Stimulated activated CD8-positive, alpha-beta memory T cell treated with anti-CD3 and anti-CD28 coated beads, Interleukin-15, amount 100 ng/mL, for 48 hours (primary cell): ENCODE results near the gene VANGL2.
A peak's percentile ranks its signal among the peaks of the same experiment; 100 is the strongest.

Source experiments
- DNase-seq, 2 donors: peaks; one replicate each; pipeline ENCODE4 v3.0.0-alpha.2; 2020; ENCODE audit warnings: low read depth in 2 of 2

Gene VANGL2

DNA sequence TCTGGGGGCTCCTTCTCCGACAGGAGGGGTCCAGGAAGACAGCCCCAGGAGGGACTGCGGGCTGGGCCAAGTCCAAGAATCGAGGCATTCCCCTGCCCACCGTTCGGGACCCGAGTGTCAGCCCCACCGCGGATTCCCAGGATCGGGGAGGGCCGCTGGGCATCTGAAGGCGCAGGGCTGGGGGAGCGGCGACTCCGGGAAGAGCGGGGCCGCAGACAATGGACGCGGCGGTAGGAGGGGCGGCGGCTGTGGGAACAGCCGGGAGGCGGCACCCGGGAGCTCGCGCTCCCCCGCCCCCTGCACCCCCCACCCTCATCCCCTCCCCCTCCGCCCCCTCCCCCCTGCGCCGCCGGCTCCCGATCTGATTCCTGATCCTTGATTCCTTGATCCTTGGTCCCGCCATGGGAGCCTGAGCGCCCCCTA, at the start of gene VANGL2:
Gene VANGL2, plus strand, starts transcription at position 342 of the 423 bp plus-strand sequence. CDS start 15,274 bp downstream, outside the sequence.
- peak in 1 of 2 donors; percentile 20 for DNase-seq

DNA sequence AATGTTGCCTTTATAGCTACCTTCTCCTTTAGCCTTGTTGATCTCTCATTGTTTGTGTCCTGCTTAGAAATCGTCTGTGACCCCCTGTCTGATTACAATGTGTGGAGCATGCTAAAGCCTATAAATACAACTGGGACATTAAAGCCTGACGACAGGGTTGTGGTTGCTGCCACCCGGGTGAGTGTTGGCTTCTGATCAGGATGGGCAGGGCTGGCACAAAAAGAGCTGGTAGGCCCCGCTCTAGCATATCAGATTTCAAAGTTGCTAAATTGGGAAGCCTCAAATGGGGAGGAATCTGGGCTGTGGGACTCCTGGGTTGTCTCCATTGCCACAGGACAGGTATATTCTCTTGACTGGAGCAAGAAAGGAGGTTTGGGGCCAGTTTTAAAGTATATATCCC, 48.7 kb upstream of the VANGL2 start:
- DNase-seq, result no peak

DNA sequence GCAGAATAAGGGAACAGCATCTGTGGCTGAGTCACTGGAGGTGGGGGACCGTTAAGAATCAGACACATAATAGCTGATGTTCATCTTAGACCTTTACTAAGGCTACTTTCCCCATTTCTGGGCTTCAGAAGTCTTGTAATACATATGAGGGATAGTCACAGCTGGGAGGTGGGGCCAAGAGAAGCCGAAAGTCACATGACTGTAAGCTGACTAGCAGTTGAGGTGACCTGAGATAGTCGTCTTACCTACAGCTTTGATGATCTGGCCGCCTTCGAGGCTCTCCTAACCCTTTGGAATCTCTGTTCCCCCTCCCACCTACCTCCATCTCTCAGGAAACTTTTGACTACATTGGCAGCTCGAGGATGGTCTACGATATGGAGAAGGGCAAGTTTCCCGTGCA, 47.8 kb upstream of the VANGL2 start:
- DNase-seq, result no peak

DNA sequence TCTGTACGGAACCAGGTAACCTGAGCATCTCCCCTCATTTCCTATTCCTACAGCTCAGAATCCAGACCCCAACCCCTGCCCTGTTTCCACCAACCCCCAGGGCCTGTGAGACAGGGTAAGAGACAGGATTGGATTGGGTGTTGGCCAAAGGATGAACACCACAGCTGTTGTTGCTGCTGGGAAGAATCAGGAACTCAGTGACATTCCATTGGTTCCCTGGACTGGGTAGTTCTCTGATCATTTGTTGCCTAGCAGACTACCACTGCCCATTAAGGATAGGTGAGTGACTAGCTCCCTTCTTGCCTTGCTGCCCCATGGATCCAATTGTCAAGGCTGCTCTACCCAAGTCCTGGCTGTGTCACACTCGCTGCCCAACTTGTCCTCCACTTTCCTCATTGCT, 47.1 kb upstream of the VANGL2 start:
- no peak for DNase-seq

DNA sequence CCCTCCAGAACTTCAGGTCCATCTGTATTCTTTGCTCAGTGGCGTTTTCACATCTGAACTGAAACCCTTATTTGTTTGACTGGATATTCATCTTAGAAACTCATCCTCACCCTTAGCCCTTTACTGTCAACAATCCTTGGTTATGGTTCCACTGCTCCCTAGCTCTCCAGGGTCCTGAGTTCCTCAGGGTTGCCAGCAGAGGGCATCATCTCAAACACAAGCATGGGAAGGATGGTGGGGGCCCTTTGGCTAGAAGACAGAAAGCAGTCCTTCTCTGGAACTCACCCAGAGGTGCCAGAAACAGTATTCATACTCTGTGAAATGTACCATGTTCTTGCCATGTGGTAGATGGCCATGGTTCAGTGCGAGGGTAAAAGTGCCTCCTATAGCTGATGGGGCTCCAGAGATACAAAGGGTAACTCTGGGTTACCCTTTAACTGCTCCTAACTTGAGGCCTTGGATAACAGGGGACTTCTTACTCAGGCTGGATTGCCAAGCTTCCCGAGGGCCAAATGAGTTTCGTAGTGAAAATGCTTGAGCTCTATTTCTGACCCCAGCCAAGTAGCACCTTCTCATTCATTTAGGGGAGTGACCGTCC, 45.9 kb upstream of the VANGL2 start:
- no peak for DNase-seq

DNA sequence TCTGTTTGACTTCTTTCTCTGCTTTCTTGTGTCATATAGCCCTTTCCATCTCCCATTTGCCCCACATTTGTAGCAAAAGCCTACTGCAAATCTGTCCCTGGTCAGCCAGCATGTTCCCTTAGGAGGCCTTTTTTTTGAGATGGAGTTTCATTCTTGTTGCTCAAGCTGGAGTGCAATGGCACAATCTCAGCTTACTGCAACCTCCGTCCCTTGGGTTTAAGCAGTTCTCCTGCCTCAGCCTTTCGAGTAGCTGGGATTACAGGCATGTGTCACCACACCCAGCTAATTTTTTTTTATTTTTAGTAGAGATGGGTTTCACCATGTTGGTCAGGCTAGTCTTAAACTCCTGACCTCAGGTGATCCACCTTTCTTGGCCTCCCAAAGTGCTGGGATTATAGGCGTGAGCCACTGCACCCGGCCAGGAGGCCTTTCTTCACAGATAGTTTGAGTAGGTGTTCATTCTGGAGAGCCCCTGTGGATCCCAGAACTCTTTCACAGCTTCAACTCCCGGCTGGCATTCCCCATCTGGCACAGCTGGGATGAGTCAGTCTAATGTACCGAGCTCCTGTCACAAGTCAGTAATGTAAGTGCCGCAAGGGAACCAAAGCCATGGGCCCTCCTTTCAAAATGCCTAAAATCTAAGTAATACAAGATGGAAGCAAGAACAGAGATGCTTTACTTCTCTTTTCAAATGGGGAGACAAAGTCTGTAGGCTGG, 42.9 kb upstream of the VANGL2 start:
- no peak for DNase-seq

DNA sequence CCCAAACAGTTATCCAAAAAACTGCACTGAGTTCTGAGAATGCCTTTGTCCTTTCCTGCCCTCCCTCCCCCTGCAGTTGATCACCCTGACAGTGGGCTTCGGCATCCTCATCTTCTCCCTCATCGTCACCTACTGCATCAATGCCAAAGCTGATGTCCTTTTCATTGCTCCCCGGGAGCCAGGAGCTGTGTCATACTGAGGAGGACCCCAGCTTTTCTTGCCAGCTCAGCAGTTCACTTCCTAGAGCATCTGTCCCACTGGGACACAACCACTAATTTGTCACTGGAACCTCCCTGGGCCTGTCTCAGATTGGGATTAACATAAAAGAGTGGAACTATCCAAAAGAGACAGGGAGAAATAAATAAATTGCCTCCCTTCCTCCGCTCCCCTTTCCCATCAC, 42.3 kb upstream of the VANGL2 start:
- no peak for DNase-seq

DNA sequence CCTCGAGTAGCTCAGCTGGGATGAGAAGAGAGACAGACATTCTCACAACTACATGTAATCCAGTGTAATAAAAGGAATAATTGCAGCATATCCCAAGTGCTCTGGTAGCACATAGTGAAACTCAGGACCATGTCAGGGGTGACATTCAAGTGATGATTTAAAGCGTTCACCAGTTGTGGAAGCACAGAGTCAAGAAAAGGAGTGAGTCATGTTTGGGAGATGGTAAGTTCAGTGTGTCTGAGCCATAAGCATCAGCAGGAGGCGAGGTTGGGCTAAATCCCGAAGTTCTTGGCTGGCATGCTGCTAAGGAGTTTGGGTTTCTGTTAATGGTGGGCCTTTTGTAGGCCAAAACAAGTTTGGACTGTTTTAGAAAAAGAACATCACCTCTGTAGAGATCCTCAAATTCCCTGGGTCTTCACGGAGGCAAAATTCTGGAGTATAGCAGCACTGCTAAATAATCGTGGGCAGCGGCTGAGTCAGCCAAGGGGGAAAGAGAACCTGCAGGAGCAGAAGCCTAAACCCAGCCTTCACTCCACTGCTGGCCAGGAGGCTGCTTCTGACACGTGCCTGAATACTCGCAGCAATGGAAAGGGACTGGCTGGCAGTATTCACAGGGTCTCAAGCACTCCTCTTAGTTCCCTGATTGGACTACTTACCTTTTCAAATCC, 40.7 kb upstream of the VANGL2 start:
- no peak for DNase-seq

DNA sequence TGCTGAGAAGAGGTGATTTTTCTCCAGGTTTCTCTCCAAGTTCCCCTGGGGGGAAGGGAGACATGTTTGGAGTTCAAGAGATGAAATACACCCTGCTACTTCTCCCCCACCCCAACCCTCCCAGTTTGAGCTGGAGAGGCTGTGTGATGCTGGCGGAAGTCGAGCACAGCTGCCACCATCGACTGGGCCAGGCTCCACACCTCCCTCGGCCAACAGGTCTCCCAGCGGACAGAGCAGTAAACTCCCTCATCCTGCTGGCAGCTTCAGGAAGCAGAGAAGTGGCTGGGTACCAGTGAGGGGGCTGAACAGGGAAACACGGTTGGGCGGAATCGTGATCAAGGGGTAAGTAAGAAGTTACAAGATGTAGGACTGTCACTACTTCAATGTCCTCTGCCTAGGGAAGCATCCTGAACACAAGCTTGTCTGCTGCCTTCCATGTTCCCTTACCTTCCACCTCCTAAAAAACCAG, 40.1 kb upstream of the VANGL2 start:
- DNase-seq, result no peak

DNA sequence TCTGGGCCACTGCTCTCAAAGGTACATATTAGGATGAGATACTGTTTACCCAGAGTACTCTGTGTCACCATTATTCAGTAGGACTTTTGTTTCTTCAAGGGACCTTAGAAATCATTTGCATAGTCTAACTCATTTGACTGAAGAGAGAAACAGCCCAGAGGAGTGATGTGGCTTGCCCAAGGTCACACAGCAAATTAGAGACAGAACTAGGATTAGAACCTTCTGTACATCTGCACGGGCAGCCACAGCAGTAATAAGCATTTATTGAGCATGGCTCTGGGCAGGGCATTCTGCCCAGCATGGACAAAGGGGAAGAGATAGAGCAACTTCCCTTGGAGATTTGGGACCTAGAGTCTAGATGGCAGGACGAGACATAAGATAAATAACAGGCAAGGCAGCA, 39.2 kb upstream of the VANGL2 start:
- DNase-seq, result no peak

DNA sequence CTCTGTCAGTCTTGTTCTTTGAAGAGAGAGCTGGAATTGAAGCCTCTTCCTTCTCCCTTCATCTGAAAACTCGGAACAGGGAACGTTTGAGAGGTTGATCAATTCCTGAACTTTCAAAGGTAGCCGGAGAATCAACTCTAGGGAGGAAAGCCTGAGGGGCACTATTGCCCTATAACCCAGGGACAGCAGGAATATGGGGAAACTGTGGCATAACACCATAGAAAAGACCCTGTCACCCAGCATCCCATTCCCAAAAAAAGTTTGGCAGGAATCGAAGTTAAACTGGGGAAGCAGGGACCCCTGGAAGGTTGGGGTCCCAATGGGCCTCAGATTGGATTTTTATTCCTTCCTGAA, 38.6 kb upstream of the VANGL2 start:
- no peak for DNase-seq

DNA sequence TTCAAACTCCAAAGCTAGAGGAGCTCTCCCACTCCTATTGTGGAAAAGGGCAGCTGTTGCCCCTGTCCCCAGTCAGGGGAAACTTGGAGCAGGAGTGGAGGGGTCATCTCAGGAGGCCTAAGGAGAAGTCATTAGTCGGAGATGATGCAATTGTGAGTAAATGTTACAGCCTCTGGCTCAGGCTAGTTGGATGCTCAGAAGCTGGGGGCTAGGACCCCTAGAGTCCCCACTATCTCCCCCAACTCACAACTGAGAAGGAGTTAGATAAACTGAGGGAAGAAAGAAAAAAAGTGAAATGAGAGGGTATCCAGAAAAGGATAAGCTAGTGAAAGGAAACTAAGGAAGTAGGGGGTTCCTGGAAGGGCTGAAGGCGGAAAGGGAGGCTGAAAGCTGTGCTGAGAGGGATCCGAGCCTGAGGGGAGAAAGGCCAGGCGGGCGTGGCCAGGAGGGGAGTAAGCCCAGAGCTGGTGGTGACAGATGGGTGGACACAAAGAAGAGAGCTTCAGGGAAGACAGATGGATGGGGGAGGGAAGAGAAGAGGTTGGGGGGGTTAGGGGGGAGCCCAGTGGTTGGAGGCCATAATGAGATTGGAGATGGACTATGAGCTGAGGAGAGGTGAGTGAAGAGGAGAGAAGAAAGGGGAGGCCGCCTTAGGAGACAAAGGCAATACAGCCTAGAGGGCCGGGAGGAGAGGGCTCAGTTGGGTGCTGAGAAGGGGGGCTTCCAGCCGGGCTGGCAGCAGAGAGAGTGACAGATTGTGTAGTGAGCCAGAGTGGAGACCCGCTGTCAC, 38.0 kb upstream of the VANGL2 start:
- no peak for DNase-seq

DNA sequence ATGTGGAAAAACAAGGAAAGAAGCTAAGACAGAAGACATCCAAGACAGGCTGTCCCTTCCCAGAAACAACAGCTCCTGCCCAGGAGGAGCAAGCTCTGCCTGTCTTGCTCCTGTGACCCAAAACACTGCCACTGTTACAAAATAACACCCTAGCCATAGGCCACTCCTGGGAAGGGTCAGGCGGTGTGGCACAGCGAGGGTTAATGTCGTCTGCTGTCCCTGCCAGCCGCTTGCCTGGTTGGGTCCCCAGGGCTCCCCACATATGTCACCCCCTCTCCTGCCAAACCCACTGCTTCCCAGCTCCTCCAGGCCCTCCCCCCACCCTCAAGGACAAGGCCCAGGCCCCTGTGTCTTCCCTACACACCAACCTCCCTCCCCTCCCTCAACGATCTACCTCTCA, 37.4 kb upstream of the VANGL2 start:
- no peak for DNase-seq

DNA sequence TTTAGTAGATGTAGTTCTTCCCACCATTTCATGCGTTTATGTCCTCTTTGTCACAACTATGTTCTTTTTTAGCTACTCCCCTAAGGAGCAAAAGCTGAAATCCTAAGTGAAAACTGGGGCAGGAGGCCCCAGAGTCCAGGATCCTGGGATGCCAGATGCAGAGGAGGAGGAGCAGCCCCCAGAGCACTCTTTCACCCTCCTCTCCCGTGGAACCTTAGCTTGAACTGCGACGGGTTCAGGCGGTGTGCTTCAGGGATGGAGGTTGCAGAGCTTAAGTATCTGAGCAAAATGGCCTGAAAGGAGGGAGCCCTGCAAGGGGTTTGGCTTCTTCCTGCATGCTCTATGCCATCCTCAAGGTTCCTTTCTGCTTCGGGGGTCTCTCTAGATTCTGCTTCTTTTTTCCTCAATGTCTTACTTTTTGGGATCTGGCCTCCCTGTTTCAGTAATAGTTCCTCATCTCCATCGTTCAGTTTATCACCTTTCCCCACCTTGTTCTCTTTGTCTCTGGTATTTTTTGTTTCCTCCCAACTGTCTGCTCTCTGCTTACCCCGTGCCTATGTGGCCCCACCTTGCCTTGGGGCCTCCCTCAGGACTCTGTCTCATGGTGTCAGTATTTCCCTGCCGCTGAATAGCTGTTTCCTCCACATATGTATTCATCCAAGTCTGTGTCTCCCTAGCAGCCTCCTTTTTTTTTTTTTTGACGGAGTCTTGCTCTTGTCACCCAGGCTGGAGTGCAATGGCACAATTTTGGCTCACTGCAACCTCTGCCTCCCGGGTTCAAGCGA, 36.2 kb upstream of the VANGL2 start:
- no peak for DNase-seq

DNA sequence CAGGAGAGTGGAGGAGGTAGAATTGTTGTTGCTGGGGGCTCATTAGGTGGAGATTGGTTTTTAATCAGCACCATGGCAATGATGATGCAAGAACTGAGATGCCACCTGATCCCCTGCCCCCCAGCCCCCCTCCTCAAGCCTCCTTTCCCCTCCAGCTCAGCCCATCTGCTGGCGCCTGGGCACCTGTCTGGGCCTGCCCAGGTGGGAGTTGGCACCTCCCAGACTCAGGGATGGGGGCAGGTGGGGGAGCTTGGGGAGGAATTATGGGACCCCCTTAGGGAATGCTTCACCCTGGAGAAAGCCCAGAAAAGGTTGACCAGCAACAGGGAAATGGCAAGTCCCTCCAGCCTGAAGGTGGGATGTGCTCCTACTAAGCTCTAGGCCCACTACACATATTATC, 35.0 kb upstream of the VANGL2 start:
- DNase-seq, result no peak

DNA sequence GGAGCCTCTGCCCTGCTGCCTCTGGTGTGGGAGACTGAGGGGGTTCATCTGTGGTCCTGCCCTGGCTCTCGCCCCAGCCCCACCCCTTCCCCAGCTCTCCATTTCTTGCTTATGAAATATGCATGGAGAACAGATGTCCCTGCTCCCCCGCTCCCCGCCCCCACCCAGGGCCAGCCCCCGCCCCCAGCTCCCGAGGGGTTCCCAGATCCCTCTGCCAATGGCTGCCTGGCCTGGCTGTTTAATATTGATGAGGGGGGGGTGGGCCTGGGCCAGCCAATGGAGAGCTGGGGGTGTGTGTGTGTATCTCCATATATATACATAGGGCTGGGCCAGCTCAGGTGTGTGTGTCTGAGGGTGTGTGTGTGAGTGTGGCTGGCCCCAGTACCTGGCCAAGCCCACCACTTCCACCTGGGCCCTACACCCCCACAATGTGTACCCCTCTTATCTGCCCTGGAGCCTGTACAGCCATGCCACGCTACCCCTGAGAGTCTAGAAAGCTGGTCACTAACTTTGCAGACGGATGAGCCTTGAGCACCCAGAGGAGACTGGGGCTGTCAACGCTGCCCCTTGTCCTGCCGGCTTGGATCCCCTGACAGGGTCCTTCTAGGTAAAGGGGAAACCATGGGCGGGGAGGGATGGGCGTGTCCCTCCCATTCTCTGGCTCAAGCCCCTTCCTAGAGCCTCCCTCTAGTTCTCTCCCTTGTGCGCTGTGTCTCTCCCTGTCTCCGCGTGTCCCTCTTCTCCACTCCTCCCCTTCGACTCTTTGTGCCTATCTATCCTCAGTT, 33.4 kb upstream of the VANGL2 start, which contains the start of gene NHLH1:
Gene NHLH1, plus strand, starts transcription at position 341 of the 785 bp plus-strand sequence. CDS start 3,661 bp downstream, outside the sequence.
- no peak for DNase-seq

DNA sequence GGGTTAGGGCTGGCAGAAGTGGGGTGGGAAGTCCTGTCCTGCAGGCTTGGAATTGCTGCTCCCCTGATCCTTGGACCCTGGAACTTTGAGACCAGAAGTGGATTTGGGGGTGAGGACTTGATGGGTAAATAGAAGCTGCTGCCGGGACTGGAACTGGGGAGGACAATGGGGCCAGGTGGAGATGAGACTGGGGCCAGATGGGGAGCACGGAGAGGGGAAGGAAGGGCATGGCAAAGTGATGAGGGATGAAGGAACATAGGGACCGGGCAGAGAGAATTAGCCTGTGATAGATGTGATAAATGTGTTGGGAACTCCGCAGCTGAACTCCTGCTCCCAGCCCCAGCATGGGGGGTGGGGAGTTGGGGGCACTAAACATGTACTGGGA, 32.9 kb upstream of the VANGL2 start:
- DNase-seq, result no peak

DNA sequence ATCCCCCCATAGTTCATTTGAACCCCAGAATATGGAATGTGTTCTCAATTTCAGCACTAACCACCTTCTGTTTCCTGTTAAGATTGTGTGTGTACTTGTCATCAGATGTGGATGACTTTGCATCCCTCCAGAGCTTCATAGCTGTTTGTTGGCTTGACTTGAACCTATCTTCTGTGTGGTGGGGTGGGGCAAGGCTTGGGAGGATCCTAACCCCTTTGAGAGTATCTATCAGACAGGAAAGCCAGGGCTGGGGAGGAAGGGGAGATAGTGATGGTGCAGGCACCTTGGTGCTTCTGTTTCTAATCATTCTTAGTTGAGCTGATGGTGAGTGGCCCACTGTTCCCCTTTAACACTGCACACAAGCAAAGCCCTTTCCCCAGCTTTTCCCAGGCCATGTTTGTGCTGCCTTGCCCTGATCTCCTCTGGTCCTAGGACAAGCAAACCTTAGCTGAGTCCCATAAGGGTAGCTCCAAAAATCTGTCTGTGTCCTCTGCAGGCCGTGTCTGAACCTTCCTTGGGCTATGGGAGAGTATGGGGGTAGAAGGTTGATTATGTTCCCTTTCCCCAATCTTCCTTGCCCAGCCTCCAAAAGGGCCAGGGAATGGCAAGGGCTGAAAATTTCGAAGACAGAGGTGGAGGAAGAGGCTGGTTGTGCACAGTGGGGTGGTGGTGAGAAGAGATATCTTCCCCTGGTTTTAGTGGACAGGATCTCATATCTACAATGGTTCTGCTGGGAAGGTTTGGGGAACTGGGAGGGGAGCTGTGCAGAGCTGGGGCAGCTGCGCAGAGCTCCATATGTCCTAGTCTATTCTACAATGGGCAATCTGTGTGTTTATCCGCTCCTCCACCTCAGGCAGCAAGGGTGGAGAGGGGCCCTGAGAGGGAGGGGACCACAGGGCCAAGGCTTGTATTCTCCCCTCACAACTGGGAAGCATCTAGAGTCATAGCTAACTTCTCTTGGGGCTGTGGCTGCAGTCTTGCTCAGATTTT, 32.1 kb upstream of the VANGL2 start:
- DNase-seq, result no peak

DNA sequence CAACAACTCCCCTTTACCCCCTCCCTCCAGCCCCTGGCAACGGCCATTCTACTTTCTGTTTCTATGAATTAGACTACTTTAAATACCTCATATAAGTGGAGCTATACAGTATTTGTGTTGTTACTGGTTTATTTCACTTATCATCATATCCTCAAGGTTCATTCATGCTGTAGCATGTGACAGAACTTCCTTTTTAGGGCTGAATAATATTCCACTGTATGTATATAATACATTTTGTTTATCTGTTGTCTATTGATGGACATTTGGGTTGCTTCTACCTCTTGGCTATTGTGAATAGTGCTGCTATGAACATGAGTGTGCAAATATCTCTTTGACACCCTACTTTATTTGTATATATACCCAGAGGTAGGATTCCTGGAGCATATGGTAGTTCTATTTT, 31.3 kb upstream of the VANGL2 start:
- DNase-seq, result no peak
